Fibroblast of peridontal ligament (primary cell): ENCODE measurements around the gene RNASEH2B.

Source experiments
- DNase-seq: peaks from one replicate; pipeline ENCODE4 v3.0.0-alpha.2; 2010; ENCODE audit errors: extremely low read depth

RNASEH2B gene

DNA sequence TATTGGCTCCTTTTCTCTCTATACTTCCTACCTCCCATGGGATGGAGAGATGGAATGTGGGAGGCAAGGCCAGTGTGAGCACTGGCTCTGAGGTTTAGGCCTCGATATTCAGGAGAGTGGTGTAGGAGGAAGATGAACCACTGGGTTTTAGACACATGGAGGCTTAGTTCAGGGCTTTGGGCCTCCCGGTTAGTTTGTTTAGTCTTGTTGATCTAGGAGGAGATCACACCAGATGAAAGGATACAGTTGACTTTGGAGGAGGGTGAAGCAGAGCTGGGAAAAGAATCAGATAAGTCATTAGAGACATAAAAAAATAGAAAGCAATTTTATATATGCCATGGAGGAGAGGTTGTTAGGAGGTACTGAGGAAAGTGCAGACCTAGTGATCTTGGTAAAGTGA is 30.9 kb downstream of the RNASEH2B start:
- DNase-seq, result no peak

- no peak for DNase-seq
Measured at GRCh38 chr13:50941146-50941545, 31.6 kb downstream of the RNASEH2B start.

GRCh38 chr13:50942630-50943311 is 33.2 kb downstream of the RNASEH2B start:
- no peak for DNase-seq

GRCh38 chr13:50945669-50946068 is 36.1 kb downstream of the RNASEH2B start:
- DNase-seq, result no peak

GRCh38 chr13:50948601-50949000 is 39.0 kb downstream of the RNASEH2B start:
- no peak for DNase-seq

DNA sequence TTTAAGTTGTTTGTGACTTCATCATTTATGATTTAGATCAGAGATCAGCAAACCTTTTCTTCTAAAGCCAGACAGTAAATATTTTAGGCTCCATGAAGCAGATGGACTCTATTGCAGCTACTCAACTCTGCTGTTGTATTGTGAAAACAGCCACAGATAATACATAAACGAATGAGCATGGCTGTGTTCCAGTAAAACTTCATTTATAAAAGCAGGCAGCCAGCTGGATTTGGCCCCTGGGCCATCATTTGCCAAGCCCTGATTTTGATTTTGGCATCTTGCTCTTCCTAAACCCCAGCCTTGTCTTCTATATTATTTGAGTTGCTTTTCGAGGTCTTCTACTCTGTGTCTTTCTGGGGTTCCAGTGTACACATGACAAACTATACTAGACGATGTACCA is 41.3 kb downstream of the RNASEH2B start:
- peak; percentile 60 for DNase-seq

- peak; percentile 71 for DNase-seq
Measured at GRCh38 chr13:50951366-50951765, 41.8 kb downstream of the RNASEH2B start.

DNA sequence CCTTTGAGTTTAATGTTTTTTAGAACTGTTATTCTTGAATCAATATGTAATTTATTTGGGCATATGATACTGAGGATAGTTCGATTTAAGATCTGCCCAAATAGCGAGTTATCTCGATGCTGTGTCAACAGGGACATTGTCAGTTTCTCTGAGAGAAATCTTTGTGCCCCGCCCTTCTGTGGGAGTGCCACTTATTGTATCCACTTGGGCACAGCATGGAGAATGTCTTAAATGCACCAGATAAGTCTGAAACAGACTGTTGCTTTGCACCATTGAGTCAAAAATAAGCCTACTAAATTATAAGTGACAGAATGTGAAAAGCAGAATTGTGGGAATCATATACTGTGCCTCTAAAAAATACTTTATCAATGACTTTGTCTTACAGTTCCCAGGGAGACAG is 45.6 kb downstream of the RNASEH2B start:
- DNase-seq, result no peak

DNA sequence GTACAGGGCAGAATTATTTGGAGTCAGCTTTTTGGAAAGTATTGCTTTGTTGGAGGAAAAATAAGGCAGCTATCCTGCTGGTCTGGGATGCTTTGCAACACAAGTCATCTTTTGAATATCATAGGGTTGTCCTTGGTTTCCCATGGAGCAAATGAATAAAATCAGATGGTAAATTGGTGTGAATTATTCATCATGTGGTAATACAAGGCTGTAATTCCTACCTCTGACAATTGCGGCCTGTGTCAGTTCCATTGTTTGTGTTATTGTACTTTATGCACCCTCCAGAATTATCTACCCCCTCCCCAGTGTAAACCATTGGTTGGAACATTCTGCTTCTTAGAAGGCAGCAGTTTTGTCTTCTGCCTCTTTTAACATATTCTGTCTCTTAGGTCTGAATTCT is 46.2 kb downstream of the RNASEH2B start:
- no peak for DNase-seq

DNA sequence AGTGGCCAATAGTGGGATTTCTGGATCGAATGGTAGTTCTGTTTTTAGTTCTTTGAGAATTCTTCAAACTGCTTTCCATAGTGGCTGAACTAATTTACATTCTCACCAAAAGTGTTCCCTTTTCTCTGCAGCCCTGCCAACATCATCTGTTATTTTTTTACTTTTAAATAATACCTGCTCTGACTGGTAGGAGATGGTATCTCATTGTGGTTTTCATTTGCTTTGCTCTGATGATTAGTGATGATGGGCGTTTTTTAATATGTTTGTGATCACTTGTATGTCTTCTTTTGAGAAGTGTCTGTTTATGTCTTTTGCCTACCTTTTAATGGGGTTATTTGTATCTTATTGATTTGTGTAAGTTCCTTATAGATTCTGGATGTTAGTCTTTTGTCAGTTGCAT is 48.0 kb downstream of the RNASEH2B start:
- DNase-seq, result no peak

GRCh38 chr13:50969691-50970090 is 60.1 kb downstream of the RNASEH2B start:
- no peak for DNase-seq

DNA sequence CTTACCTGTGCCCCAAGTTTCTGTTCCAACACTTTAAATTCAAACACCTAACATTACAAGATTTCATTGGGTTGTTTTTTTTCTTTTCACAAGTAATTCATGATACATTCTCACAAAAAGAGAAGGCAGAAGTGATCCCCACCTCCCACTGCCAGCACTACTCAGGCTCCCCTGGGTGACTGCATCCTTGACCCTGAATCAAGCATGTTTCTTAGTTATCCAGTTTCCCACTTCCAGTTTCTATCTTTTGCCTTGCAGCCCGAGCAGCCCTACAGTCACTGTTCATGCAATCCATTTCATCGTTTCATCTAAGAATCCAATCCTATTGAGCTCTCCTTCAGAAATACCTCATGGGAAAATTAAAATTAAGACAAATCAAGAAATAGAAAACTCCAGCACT is 61.4 kb downstream of the RNASEH2B start:
- DNase-seq, result no peak

- no peak for DNase-seq
Measured at GRCh38 chr13:50974268-50974667, 64.7 kb downstream of the RNASEH2B start.

DNA sequence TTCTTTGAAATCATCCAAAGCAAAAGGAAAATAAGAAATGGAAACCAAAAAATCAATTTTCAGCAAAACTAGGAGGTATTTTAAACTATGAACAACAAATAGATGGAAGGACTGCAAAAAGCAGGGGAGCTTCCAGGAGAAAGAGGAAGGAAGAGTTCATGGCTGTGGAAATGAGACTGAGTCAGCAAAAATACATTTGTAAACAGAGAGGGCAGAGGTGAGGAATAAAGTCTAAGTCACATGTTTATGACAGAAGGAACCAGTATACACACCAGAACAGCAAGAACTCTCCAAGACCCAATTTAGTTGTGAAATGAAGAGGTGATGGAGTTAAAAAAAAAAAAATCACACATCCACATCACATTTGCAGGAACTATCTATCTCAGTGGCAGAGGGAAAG is 69.6 kb downstream of the RNASEH2B start:
- peak; percentile 5 for DNase-seq

DNA sequence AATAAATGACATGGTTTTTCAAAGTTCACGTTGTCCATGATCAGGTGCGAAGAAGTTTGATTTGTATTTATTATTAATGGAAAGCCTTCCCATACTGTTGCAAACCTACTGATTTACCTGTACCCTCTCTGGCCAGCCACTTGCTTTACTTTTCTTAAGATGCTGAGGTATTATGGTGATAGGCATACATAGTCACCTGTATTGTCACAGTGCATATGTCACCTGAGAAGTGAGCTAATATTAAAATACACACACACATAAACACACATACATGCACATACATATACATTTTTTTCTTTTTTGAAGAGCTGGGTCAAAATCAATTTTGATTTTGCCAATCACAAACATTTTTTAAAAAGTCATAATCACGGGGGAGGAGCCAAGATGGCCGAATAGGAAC is 72.1 kb downstream of the RNASEH2B start:
- DNase-seq, result no peak

DNA sequence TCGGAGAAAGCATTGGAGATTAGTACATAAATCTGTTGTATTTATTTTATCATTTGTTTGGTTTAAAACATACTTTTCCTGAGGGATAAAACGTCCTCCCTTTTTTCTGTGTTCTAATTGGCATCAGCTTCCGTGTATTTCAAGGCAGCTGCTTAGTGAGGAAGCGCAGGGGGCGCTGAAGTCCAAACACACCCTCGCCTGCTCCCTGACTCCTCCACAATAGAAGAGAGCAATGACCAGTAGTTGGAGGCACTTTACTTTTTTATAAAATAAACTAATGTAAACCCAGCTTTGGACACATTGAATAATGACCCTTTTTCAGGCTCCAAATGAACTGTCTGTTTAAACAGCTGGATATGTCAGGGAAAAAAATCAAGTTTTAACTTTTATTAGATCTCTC is 79.9 kb downstream of the RNASEH2B start:
- no peak for DNase-seq

- DNase-seq, result no peak
Measured at GRCh38 chr13:50990065-50990817, 80.7 kb downstream of the RNASEH2B start.

GRCh38 chr13:50990818-50991506 is 81.4 kb downstream of the RNASEH2B start:
- peak; percentile 29 for DNase-seq

GRCh38 chr13:50991579-50992521 is 82.3 kb downstream of the RNASEH2B start:
- no peak for DNase-seq

GRCh38 chr13:50993371-50993770 is 83.8 kb downstream of the RNASEH2B start:
- DNase-seq, result no peak

GRCh38 chr13:50993934-50994333 is 84.3 kb downstream of the RNASEH2B start:
- DNase-seq, result peak; percentile 49

DNA sequence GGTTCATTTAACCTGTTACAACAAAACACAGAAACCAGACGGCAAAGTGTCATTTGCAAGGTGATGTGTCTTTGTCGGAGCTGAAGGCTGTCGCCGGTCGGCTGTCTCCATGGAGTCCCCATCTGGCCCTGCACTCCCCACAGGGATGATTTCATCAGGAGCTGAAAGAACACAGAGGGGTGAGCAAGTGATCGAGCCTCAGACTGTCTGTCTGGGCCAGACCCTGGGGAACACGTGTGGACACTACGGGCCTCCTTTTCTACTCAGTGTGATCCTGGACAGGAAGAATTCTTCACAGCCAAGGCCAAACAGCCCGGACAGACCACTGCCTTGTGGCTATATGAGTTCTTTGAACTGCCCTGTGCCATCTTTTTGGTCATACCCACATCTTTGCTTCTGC is 85.1 kb downstream of the RNASEH2B start:
- DNase-seq, result no peak
